Kidney capillary endothelial cell (primary cell): Measurements from ENCODE around the gene ATXN10.

Experiments used
- DNase-seq: peaks from one replicate; pipeline ENCODE4 v3.0.0-alpha.2; 2018; ENCODE audit warnings: low spot score

ATXN10 gene

DNA sequence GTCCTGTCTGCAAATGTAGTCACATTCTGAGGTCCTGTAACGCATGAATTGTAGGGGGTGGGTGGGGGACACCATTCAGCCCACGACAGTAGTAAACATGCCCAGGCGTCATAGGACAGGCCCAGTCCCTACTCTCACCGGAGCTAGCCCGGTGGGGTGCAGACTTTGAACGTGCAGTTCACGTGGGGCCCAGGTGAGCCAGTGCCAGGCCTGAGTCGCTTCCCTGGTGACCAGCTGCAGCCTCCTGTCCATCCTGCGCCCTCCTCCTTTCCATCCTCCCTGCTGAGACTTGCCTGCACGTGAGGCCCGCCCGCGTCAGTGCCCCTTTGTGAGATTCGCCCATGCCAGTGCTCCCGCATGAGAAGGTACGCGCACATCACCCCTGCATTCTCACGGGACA is 188.6 kb downstream of the ATXN10 start:
- no peak for DNase-seq

DNA sequence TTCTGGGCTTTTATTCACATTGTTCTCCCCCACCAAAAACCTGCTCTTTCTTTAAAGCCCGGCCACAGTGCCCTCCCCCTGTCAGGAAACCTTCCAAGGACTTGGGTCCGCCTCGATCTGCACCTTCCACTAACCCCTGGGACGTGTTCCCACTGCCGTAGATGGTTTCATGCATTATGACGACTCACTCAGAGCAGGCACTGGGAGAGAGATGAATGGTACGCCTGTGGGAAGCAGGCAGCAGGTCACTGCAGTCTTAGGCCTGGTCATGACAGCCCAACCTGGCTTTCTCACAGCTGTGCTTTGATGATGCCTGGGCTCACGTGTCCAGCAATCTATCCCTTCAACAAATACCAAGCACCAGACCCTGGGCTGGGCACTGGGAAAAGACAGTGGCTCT is 189.6 kb downstream of the ATXN10 start:
- no peak for DNase-seq

DNA sequence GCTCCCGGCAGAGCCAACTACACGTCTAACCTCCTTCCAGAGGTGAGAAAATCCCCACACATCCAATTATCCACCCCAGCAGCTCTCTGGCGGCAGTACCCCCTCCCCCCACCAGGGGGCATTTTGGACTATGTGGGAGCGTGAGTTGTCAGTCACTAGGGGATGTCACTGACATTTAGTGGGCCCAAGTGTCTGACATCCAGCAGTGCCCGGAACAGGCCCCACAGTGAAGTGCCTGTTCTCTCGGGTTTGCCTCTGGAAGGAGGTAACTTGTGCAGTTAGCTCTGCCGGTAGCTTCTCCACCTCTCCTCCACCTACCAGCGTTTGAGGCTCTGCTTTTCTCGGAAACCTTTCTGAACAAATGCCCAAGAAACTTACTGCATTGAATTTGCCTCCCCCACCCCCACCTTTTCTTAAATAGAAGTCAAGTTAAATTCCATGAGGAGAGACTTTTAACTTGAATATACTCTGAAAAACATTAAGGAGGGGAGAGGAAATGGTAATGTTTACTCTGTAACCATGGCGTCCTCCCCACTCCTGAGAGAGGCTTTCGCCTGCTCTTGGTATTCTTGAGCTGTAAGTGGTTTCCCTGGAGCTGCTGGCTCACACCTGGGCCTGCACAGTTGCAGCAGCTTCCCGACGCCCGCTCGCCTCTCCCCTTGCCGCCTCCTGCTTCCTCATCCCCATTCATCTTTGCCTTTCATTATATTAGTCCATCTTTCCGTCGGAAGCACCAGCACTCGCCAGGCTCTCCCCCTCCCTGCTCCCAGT is 192.5 kb downstream of the ATXN10 start:
- DNase-seq = peak; percentile 60

DNA sequence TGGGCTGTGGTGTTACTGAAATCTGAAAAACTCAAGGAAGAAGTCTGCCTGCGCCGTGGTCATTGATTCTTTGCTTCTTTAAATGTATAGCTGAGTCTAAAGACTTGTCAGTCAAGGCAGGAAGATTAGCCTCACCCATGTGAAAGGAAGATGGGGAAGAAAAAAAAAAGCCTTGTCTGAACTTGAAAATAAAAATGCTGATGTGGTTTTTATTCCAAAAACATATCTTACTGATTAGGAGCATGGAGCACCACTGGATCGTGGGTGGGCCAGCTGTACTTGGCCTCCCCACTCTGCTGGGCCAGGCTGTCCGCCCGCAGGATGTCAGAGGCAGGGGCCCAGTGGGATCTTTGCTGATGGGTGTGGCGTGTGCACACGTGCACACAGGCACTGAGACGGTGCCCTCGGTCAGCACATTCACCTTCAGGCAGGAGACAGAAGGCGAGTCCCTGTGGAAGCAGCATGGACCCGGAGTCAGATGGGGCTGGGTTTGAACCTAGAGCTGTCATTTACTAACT is 193.4 kb downstream of the ATXN10 start:
- DNase-seq = no peak

DNA sequence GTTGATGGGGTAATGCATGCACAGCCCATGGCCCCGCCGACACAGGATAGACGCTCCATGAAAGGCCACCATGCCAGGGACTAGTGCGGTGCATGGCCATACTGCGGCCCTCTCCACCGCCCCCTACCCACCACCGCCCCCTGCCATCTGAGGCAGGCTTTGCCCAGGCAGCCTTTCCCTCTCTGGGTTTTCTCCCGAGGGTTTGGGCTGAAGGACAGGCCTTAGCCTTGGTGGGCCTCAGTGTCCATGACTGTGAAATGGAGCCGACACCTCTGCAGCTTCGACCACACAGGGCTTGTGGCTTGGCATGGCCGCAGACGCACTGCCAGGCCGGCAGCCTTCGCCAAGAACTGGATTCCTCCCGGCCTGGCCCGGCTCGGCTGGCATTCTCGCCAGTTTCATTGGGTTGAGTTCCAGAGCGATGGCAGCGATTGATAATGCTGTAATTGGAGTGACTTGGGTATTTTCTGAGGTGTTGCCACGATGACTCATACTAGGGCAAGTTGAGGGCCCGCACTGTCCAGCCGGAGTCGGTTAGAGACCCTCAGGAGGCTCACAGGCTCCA is 194.0 kb downstream of the ATXN10 start:
- no peak for DNase-seq

DNA sequence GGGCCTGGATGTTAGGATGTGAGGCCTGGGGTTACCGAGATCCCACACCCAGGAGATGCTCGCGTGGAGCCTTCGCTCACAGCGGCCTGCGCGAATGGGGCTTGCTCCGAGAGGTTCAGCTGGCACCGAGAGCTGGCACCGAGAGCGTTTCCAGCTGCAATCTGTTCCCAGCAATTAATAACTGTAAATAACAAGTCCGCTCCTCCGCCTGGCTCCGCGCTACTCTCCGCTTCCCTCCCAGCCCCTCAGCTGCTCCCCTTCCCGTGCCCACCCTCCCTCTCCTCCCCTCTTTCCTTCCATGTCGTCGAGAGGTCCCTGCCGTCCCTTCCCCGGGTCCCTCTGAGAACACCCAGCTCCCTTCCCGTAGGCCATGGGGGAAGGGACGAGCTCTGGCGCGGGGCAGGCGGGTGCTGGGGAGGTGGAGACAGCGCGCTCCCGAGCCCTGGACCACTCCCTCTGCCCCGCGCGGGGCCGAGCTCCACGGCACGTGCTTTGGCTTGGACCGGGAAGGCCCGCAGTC is 194.6 kb downstream of the ATXN10 start:
- DNase-seq = no peak

DNA sequence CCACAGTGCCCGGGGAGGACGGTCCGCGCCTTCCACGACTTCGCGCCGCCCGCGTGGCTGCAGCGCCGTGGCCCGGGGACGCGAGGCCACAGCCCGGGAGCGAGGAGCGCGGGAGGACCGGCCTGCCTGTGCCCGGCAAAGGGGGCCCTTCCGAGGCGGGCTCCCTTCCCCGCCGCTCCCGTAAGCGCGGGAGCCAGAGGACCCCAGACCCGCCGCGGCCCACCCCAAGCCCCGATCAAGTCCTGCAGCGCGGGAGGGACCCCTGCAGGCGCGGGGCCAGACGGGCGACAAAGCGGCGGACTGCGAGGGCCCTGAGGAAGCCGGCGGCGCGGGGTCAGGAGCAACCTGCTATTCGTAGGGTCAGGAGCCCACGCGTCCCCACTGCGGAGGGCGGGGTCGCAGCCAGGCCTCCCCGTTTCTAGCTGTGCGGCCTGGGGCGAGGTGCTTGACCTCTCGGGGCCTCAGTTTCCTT is 195.0 kb downstream of the ATXN10 start:
- no peak for DNase-seq

DNA sequence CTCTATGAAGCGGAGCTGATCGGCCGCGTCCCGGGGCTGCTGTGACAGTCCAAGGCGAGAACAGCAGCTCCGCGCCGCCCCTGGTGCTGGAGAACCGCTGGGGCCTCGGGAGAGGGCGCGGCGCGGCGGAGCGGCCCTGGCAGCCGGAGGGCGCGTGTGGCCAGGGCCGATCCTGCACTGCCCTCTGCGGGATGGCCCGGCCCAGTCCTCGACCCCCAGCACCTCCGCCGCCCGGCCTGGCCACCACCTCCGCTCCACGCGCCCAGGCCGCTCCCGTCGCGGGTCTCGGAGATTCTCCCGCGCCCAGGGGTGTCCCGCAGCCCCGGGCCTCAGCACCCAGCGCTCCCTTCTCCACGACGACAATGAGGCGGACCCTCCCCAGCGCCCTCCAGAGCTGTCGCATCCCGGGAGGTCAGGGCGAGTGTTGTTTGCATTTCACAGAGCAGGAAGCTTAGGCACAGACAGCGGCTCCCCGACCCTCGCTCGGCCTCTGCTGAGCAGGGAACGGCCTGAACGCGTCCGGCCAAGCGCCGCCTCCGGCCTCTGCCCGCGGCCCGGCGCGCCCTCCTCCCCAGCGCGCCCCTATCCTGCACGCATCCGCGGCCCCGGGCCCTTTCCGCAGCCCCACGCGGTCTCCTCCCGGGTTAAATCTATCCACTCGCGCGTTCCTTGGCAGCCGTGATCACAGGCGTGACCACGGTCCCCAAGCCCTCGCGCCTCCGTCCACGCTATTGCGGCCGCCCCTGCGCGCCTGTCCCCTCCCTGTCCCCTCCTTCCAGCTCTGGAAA is 195.7 kb downstream of the ATXN10 start:
- DNase-seq = peak; percentile 26

DNA sequence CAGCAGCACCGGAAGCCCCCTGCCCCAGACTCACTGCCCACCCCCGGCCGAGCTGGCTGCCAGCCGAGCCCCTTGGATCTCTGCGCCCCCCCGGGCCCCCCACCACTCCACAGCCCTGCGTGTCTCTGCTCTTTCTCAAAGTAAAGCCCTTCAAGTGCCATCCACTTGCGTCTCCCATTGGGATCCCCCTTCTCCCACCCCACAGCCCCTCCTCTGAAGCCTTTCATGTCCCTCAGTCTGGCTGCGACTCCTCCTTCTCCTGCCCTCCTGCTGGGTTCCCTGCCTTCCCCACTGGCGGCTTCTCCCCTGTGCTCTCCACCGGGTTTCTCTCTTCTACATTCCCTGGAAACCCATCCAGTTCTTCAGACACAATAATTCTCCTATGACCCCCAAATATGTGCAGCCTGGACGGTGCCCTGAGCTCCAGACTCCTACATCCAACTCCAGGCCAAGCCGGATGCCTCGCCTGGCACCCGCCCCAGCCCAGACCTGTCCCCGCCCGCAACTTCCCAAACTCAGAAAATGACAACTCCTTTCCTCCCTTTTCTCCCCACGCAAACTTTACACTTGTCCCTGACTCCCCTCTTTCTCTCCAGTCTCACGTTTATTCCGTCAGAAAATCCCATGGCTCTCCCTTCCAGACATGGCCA is 196.4 kb downstream of the ATXN10 start:
- DNase-seq = no peak

DNA sequence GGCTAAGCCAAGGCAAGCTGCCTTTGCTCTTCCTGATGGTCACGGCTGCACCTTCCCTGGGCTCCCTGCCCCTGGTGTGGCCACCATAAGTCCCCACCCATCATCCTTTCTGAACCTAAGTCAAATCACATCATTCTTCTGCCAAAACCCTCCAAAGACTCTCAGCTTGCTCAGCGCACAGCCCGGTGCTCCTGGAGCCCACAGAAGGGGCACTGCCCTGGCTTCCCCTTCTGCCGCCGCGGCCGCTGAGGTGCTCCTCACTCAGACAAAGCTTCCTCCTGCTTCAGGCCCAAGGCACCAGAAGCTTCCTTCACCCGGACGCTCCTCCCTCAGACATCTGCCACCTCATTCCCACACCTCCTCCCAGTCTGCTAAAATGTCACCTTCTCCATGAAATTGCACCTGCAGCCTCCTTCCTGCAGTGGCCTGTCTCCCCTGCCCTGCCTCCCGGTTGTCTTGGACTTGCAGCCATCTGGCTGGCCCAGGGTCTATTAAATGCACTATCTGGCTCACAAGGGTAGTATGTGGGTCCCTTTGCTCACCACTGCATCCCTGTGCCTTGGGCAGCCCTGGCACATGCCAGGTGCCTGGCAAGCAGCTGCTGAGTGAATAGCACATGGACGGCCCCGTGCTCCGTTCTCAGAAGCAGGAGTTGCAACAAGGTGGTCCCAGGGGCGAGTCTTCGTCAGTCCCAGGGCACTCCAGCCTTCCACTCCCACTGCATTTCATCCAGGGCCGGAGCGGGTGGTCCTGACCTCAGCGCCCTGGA is 197.1 kb downstream of the ATXN10 start:
- no peak for DNase-seq

DNA sequence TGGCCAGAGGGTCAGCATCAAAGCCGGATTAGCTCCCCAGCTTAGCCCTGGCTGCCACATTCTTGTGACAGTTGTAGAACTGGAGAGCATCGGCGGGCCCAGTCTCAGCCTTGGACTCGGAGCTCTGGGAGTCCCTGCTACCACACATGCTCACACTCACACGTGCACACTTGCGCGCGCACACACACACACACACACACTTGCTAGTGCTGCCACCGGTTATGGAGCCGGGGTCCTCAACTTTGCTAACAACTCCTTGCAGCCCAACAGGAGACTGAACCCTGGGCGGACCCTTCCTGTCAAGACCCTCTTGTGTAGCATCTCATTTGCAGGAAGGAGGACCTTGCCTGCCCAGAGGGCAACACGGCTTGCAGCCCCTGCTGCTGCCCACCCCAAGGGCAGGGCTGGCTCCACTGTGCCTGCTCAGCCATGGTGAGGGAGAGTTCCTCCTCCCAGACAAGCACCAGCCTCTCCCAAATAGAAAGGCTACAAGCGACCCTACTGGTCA is 197.8 kb downstream of the ATXN10 start:
- DNase-seq = no peak

DNA sequence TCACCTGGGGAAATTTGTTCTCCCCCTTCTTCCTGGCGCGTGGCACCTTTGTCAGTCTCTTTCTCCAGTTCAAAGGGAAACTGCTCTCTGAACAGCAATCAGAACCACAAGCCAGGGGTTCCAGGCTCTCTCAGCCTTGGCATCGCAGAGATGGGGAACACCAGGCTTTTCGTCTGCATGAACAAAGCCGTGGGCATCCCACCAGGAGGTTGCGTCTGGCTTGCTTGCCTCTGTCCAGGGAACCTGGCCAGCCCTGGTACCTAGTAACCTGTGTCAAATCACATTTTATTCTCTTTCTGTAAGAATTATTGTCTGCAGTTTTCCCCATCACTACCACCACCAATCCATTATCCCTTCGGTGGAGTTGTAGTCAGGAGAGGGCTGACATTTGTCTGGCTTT is 198.4 kb downstream of the ATXN10 start:
- no peak for DNase-seq

DNA sequence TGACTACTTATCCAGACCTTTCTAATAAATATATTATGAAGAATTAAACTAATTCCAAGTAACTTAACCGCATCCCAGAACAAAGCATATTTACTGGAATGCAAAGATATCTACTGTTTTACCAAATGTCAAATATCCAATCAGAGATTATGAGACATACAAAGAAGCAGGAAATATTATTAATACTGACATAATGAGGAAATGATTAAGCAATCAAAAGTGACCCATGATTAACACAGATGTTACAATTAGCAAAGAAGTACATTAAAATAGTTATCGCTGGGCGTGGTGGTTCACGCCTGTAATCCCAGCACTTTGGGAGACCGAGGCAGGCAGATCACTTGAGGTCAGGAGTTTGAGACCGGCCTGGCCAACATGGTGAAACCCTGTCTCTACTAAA is 200.1 kb downstream of the ATXN10 start:
- no peak for DNase-seq

DNA sequence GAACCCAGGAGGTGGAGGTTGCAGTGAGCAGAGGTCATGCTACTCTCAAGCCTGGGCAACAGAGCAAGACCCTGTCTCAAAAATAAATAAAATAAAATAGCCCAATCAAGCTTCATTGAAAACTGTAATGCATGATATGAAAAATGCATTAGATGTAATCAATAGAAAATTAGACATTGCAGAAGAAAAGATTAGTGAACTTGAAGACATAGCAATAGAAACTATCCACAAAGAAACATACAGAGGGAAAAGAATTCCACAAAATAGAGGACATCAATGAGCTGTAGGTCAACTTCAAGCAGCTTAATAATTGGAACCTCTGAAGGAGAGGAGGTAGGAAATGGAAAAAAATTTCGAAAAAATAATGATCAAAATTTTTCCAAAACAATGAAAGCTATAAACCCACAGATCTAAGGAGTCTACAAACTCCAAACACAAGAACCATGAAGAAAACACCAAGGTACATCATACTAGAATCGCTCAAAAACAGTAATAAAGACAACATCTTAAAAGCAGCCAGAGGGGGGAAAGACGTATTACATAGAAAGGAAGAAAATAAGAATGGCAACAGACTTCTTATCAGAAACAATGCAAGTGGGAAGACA is 201.1 kb downstream of the ATXN10 start:
- DNase-seq = no peak

DNA sequence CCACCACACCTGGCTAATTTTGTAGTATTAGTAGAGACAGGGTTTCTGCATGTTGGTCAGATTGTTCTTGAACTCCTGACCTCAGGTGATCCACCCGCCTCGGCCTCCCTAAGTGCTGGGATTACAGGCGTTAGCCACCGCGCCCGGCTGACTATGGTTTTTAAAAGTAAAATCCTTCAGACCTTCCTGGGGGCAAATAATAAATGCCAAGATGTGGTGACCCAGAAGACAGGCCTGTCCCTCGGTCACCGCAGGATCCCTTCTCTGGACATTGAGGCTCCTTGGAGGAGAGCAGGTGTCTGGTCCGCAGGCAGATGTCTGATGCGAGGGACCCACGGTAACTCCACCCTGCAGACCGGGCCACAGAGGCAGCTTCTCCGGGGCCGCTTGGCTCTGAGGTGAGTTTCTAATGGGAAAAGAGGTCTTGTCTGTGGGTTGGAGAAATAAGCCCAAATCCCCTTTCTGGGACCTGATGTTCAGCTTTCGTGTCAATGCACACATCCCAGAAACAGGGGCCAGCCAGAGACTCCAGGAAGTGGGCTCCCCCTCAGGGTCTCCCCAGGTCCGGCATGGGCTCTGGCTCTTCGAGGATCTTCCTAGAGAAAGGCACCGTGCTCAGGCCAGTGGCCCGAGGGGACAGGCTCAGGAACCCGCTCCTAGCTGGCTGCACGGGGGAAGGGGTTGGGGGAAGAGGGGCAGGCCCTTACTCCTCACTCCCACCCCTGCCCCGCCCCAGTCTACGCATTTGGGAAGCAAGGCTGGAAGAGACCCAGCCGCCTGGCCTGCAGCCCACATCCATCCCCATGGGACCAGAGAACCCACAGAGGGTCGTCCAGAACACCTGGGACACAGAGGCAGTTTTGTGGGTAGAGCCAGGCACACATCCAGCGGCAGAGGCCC is 204.8 kb downstream of the ATXN10 start:
- no peak for DNase-seq

DNA sequence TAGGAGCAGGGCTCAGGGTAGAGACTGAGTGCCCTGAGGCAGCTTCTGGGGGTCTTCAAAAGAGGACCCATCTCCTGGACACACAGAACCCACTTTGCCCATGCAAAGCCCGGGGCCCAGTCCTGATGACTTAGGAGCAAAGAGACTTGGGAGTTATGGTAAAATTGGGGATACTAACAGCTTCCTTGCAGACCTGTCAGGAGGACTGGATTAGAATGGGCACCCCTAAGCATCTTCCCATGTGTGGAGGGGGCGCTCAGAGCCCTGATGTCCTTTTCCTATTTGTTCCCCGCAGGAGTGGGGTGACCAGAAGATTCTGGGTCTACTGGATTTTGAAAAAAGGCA is 205.4 kb downstream of the ATXN10 start:
- DNase-seq = no peak

DNA sequence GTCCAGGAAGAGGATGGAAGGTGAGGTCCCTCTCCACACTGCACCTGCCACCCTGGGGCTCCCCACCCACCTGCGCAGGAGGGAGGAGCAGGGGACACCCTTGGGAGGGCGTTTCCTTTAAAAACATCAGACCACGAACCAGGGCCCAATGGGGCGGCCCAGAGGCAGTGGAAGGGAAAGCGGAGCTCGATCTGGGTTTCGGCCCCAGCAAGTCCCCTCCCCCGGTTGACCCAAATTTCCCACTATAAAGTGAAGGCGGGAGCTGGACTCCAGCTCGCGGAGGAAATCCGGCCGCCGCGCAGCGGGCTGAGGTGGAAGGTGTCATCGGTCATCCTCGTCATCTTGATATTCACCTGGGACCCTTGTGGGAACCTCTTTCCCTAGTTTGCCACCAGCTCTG is 206.0 kb downstream of the ATXN10 start:
- DNase-seq = no peak

DNA sequence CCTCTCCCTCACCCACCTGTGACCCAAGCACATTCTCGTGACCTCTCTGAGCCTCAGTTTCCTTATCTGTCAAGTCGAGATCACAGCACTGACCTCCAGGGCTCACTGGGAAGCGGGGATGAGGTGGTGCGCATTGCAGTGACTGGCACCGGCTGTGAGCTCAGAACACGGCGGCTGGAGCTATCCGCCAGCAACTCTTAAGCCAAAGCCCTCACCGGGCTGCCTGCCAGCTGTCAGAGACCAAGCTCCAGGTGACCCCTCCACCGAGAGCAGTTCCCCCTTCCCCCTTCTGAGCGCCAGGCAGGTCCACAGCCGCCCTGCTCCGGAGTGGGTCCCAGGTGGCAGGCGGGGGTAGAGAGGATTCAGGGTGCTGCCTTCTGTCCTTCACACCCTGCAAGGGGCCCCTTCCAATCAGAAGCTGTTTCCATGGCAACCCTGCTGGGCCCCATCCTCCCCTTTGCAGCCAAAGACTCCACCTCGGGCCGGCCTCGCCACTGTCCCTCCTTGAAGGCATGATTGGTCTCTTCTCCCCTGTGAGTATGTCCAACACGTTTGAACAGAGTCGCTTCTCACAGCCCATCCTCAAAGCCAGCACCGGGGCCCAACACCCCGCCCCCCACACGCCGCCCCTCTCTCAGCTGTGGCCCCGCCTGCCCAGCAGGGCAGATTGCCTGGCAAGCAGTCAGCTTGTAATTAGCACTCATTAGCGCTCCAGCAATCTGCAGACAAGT is 206.6 kb downstream of the ATXN10 start:
- no peak for DNase-seq

DNA sequence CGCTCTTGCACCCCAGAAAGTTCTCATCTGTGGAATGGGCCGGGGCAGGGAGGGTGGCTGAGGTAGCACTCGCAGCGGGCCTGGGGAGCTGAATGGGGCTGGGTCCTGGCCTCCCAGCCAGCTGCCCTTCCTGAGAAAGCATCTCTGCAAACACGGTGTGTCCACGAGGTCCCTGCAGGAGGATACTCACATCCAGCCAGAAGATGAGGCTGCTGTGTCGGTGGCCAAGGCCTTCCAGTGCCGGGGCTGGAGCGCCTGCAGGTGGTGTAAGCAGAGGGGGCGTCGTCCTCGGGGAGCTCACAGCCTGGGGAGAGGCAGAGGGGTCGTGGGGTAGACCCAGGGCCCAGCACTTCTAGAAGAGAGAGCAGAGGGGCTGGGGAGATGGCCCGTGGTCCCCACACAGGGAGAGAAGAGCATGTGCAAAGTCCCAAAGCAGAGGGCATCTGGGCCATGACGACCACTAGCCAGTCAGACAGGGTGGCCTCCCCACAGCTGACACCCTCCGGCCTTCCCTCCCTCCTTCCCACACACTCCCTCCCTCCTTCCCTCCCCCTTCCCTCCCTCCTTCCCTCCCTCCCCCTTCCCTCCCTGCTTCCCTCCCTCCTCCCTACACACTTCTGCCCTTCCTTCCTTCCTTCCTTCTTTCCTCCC is 207.4 kb downstream of the ATXN10 start:
- no peak for DNase-seq
